Adipocyte (in vitro differentiated cells): ENCODE data around the gene EHBP1L1.

Source experiments
- DNase-seq: peaks from one replicate; pipeline ENCODE4 v3.0.0-alpha.2; 2015; ENCODE audit warnings: low read depth
- H3K27me3 ChIP-seq: replicated peaks from 2 replicates; pipeline ENCODE4 v1.7.0; 2013; ENCODE audit warnings: mild to moderate bottlenecking, low read length, moderate library complexity; ENCODE audit not compliant: control insufficient read depth, insufficient read depth
- H3K36me3 ChIP-seq: 2 replicates; pipeline ENCODE4 v1.7.0; 2013; ENCODE audit warnings: low read length, mild to moderate bottlenecking, moderate library complexity; ENCODE audit not compliant: control insufficient read depth, insufficient read depth, severe bottlenecking
- H3K4me1 ChIP-seq: 2 replicates; pipeline ENCODE4 v1.7.0; 2013; ENCODE audit warnings: mild to moderate bottlenecking, low read length, moderate library complexity; ENCODE audit not compliant: control insufficient read depth, insufficient read depth
- H3K4me3 ChIP-seq: 2 replicates; pipeline ENCODE4 v1.7.0; 2013; ENCODE audit warnings: mild to moderate bottlenecking, low read length, moderate library complexity
- H3K9ac ChIP-seq: 2 replicates; pipeline ENCODE4 v1.7.0; 2013; ENCODE audit warnings: mild to moderate bottlenecking, low read length, moderate library complexity
- H3K9me3 ChIP-seq: 2 replicates; pipeline ENCODE4 v1.7.0; 2013; ENCODE audit warnings: mild to moderate bottlenecking, low read length, moderate library complexity; ENCODE audit not compliant: control insufficient read depth

Gene EHBP1L1

DNA sequence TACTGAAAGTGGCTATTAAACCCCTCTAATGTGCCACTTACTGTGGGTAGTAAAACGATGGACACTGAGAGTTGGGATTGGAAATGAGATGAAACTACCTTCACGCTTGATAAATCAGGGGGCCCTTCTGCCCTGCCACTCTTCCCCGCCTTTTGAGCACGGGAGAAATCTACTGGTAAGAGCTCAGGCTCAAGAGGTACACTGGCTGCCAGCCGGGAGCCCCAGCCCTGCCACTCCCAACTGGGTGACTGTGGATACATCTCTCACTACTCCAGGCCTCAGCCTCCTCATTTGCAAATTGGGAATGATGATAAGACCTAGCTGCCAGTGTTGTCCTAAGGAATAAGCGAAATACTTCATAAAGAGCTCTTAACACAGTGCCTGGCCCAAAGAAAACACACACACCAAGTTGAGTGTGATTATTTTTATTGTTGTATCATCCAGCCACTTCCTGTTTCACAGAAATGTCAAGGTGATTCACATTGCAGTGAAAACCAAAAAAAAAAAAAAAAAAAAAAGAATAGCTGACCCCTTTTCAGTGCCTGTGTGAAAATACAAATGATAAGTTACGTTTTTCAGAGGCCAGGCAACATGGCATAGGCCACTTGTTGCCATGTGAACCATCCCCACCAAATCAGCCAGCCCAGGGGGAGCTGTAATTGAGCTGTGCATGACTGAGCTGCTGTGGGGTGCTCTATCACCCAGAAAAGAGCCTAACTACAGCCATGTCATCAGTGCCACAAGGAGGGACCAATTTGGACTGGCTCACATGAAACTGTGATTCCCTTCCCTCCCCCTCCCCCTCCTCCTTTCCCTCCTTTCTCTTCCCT lies 10.0 kb upstream of the EHBP1L1 start:
- DNase-seq, result no peak
- Histone ChIP-seq H3K4me1 (peaks cover 21% of the 10 kb centered on the region), H3K9ac (no peak overlapping the region), H3K9me3 (no peaks in the 10 kb centered on the region), H3K36me3 (peaks cover 5% of the 10 kb centered on the region), H3K4me3 (no peak overlapping the region), H3K27me3 (no peaks in the 10 kb centered on the region)

DNA sequence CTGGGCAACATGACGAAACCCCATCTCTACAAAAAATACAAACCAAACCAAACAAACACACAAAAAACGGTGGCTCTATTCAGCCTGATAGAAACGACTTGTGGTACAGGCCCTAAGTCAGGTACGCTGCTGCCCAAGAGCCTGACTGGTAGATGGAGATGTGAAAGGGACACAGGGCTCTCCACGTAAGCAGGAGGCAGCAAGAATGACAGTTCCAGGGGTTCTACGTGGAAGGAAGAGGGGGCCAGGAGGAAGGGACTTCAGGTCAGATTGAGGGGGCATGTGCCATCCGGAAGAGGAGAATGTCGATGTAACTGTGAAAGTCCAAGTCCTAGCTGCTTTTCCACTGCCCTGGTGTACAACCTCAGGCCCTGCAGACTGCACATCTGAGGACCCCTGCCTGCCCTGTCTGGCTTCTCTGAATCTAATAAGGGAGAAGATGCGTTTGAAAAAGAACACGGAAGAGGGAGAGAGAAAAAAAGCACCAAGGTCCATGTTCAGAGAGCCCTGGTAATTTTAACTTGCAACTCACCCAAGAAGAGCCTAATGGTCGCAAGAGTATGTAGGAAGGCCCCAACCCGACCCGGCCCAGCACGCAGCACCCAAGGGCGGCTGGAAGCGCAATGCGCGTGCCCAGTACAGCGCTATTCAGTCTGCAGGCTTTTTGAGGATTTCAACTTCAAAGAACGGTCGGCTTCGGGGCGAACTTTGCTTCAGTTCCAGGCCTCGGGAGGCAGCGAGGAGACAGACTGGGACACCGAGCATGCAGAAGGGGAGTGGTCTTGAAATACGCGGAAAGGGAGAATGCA lies 6.5 kb upstream of the EHBP1L1 start:
- H3K4me1 ChIP-seq, result peaks cover 32% of the 10 kb centered on the region
- peak overlapping the region; percentile 100 for H3K4me3 ChIP-seq
- DNase-seq, result no peak
- H3K9me3 ChIP-seq, result no peaks in the 10 kb centered on the region
- H3K27me3 ChIP-seq, result no peaks in the 10 kb centered on the region
- H3K9ac ChIP-seq, result peak overlapping the region; percentile 99
- peaks cover 9% of the 10 kb centered on the region for H3K36me3 ChIP-seq

DNA sequence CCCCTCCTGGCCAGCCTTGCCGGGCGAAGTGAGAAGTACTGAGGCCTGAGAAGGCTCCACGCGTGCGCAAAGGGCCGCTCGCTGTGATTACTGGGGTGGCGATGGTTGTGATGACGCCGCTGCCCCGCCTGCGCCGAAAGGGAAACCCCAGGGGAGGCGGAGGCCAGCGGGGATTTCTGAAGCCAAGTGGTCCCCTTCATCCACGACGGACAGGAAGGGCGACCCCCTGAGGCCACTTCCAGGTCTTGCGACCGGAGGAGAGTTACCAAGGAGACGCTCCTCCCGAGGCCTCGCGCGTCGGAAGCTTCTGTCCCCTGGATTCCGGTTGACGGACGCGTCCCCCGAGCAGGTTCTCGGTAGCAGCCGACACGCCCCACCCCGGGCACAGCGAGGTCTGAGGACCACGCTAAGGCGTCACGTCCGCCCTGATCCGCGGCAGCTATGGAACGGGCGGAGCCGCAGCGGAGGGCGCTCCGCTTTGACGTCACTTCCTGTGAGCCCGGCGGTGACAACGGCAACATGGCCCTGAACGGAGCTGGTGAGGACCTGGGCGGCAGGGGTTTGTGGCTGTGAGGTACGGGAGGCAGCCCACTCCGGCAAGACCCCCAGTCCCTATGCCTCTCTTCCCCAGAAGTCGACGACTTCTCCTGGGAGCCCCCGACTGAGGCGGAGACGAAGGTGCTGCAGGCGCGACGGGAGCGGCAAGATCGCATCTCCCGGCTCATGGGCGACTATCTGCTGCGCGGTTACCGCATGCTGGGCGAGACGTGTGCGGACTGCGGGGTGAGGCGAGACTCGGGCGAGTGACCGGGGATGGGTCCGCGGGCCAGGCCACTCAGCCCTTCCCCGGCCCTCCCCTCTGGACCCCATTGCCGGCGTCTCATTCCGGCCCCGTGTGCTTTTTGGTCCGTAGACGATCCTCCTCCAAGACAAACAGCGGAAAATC lies 5.6 kb upstream of the EHBP1L1 start, which contains the start of gene ZNRD2:
ZNRD2 (plus strand) TSS at position 505 of the 946 bp plus-strand sequence; CDS start at position 520, 15 bp downstream.
- Histone ChIP-seq H3K9me3 (no peaks in the 10 kb centered on the region), H3K27me3 (no peaks in the 10 kb centered on the region), H3K4me3 (peak within 1 kb of the TSS; percentile 100), H3K9ac (peak within 1 kb of the TSS; percentile 99), H3K4me1 (peaks cover 39% of the 10 kb centered on the region), H3K36me3 (peaks cover 9% of the 10 kb centered on the region)
- DNase-seq, result peak; percentile 99

DNA sequence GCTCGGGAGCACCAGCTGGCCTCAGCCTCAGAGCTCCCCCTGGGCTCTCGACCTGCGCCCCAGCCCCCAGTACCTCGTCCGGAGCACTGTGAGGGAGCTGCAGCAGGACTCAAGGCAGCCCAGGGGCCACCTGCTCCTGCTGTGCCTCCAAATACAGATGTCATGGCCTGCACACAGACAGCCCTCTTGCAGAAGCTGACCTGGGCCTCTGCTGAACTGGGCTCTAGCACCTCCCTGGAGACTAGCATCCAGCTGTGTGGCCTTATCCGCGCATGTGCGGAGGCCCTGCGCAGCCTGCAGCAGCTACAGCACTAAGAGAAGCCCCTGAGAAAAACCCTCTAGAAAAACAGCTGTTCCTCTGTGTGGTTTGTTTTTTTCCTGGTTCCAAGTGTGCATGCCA lies 4.4 kb upstream of the EHBP1L1 start:
- H3K9me3 ChIP-seq, result no peaks in the 10 kb centered on the region
- peak overlapping the region; percentile 99 for H3K9ac ChIP-seq
- peaks cover 46% of the 10 kb centered on the region for H3K4me1 ChIP-seq
- peak overlapping the region; percentile 100 for H3K4me3 ChIP-seq
- no peak for DNase-seq
- H3K36me3 ChIP-seq, result peaks cover 9% of the 10 kb centered on the region
- no peaks in the 10 kb centered on the region for H3K27me3 ChIP-seq

DNA sequence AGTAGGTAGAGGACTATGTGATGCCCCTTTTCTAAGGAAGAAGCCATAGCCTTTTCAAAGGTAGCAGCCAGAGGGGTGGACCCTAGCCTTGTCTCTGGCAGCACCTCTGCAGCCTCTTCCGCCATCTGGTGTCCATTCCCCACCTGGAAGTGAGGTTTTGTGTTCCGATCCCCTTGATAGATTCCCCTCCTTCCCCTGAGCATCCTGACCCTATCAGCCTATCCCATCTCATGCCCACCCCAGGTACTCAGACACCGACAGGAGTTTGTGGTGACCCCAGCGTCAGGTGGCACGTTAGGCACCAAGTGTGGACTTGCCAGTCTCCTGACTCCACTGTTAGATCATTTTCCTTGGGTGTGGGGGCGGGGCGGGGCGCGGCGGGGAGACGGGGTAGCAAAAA lies 3.9 kb upstream of the EHBP1L1 start:
- Histone ChIP-seq H3K4me1 (peaks cover 51% of the 10 kb centered on the region), H3K9me3 (no peaks in the 10 kb centered on the region), H3K27me3 (no peaks in the 10 kb centered on the region), H3K36me3 (peaks cover 9% of the 10 kb centered on the region), H3K9ac (peak overlapping the region; percentile 99), H3K4me3 (peak overlapping the region; percentile 100)
- DNase-seq, result peak; percentile 47

DNA sequence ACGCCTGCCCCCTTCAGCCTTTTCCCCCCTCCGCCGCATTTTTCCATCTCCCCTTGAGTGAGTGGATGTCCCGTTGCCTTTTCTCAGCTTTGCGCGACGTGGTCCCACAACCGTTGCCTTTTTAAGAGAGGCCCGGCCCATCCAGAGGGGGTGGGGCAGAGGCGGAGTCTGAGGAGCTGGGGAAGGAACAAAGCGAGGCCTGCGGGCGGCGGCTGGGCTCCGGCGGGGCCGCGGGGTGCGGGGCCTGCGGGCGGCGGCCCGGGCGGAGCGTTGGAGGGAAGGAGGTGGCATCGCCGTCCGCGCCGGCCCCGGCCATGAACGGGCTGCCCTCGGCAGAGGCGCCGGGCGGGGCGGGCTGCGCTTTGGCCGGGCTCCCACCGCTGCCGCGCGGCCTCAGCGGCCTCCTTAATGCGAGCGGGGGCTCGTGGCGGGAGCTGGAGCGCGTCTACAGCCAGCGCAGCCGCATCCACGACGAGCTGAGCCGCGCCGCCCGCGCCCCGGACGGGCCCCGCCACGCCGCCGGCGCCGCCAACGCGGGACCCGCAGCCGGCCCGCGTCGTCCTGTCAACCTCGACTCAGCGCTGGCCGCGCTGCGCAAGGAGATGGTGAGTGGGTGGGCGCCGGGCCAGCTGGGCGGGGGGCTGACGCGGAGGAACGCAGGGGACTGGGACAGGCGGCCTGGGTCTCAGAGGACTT lies 3.3 kb upstream of the EHBP1L1 start, which contains the start of gene FAM89B:
FAM89B (plus strand) TSS at position 183 of the 696 bp plus-strand sequence; CDS start at position 315, 132 bp downstream.
- Histone ChIP-seq H3K27me3 (no peaks in the 10 kb centered on the region), H3K4me1 (peaks cover 57% of the 10 kb centered on the region), H3K36me3 (peaks cover 9% of the 10 kb centered on the region), H3K9me3 (no peaks in the 10 kb centered on the region), H3K9ac (peak within 1 kb of the TSS; percentile 99), H3K4me3 (peak within 1 kb of the TSS; percentile 100)
- peak; percentile 92 for DNase-seq

DNA sequence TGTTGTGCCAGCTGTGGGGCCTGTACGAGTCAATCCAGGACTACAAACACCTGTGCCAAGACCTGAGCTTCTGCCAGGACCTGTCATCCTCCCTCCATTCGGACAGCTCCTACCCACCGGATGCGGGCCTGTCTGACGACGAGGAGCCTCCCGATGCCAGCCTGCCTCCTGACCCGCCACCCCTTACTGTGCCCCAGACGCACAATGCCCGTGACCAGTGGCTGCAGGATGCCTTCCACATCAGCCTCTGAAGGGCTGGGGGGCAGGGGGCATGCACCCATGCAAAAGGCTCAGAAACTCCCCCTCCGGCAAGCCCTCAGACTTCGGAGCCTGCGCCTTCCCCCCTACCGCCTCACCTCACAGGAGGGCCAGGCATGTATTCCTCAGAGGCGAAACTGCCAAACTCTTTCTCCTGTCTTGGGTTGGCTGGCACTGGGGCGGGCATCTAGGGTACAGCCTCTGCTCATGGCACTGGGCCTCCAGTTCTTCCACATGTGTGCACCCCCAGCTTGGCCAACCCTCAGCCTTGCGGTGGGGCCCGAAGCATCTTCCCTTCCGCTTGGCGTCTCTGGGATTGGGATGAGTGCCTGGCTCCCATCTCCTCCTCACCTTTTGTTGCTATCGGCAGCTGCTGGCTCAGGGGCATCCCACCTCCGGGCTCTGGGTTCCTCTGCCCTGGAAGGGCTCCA lies 2.3 kb upstream of the EHBP1L1 start:
- H3K27me3 ChIP-seq, result no peaks in the 10 kb centered on the region
- H3K9me3 ChIP-seq, result no peaks in the 10 kb centered on the region
- H3K4me3 ChIP-seq, result peak overlapping the region; percentile 100
- H3K4me1 ChIP-seq, result peaks cover 64% of the 10 kb centered on the region
- DNase-seq, result peak; percentile 32
- H3K36me3 ChIP-seq, result peaks cover 3% of the 10 kb centered on the region
- H3K9ac ChIP-seq, result peak overlapping the region; percentile 99

DNA sequence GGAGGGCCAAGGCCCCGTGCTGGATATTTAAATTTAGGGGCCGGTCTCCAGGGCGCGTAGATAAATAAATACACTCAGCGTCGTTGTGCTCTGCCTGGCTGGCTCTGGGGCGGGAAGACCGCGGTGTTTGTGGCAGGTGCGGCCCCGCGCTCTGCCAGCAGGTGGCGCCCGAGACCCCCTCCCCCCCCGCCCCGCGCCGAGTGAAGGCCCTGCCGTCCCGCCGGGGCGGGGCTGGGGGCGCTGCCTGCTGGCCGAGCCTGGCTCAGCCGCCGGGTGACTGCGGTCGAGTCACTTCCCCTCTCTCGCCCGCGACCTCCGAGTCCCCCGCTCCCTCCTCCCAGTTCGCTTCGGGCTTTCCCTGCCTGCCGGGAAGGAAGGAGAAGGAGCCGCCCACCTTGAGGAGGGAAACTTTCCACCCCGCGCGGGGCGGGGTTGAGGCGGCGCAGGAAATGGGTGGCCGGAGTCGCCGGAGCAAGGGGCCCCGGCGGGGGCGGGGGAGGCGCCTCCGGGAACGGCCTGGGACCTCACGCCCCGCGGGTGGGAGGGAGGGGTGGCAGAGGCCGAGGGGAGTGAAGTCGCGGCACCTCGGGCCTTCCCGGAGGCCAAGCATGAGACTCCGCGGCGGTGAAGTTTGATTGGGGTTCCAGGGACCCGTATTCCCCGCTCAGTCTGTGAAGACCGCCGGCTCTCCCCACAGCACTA lies 1.6 kb upstream of the EHBP1L1 start:
- Histone ChIP-seq H3K9ac (peak overlapping the region; percentile 99), H3K4me3 (peak overlapping the region; percentile 100), H3K36me3 (peaks cover 3% of the 10 kb centered on the region), H3K27me3 (no peaks in the 10 kb centered on the region), H3K9me3 (no peaks in the 10 kb centered on the region), H3K4me1 (peaks cover 56% of the 10 kb centered on the region)
- DNase-seq, result peak; percentile 94

DNA sequence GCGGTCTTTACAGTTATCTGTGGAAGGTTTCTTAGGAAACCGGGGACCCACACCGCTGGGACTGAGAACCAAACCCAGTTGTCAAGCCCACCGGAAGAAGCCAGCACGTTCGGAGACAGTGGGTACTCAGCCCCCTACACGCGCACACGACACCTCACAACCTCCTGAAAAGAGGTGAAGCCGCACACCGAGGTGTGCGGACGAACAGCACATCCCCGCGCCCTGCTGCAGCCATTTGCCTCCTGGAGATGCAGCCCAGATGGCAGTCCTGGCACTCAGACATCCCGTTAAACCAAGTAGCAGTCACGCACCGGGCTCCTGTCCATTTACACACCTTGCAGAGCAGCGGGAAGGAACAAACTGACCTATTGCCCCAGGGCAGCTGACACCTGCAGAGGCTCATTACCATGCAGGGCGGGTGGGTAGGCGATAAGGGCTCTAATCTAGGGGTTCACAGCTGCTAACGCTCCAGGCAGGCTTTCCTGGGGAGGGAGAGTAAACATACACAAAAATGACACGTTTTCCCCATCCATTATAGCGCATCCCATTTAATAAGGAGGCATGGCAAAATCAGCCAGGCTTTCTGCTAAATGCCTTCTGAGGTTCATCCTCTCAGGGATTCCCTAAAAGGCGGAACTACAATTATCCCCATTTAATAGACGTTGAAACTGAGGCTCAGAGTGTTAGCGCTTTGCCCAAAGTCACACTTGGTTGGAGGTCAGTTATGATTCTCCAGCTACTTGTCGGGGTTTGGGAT lies 864 bp upstream of the EHBP1L1 start:
- no peaks in the 10 kb centered on the region for H3K27me3 ChIP-seq
- DNase-seq, result peak; percentile 27

More for the DNA sequence above, 864 bp upstream of the EHBP1L1 start:
- peaks cover 53% of the 10 kb centered on the region for H3K4me1 ChIP-seq
- H3K36me3 ChIP-seq, result peaks cover 8% of the 10 kb centered on the region
- peak overlapping the region; percentile 89 for H3K9ac ChIP-seq
- no peaks in the 10 kb centered on the region for H3K9me3 ChIP-seq
- peak overlapping the region; percentile 80 for H3K4me3 ChIP-seq
